ENCODE measurements around the gene NPBWR2.

Gene NPBWR2

GRCh38 chr20:64057628-64058498 is 49.5 kb downstream of the NPBWR2 start:
- H3K36me3 Mint-ChIP-seq: no peaks in the 10 kb centered on the region
- peaks cover 35% of the 10 kb centered on the region for H3K4me1 Mint-ChIP-seq
- peak overlapping the region; percentile 50 for H3K4me3 Mint-ChIP-seq
- peak; percentile 75 for ATAC-seq
- peaks cover 35% of the 10 kb centered on the region for H3K27me3 Mint-ChIP-seq
- H3K9me3 Mint-ChIP-seq: no peaks in the 10 kb centered on the region
- H3K27ac Mint-ChIP-seq: peak overlapping the region; percentile 27

GRCh38 chr20:64056889-64057627 is 50.3 kb downstream of the NPBWR2 start:
- no peaks in the 10 kb centered on the region for H3K9me3 Mint-ChIP-seq
- no peaks in the 10 kb centered on the region for H3K36me3 Mint-ChIP-seq
- peak overlapping the region; percentile 50 for H3K4me3 Mint-ChIP-seq
- peaks cover 41% of the 10 kb centered on the region for H3K27me3 Mint-ChIP-seq
- no peak for ATAC-seq
- H3K27ac Mint-ChIP-seq: peak overlapping the region; percentile 27
- peaks cover 35% of the 10 kb centered on the region for H3K4me1 Mint-ChIP-seq

GRCh38 chr20:64056639-64056888 is 50.8 kb downstream of the NPBWR2 start:
- H3K4me1 Mint-ChIP-seq: peaks cover 35% of the 10 kb centered on the region
- H3K36me3 Mint-ChIP-seq: no peaks in the 10 kb centered on the region
- H3K9me3 Mint-ChIP-seq: no peaks in the 10 kb centered on the region
- ATAC-seq: no peak
- H3K4me3 Mint-ChIP-seq: no peak overlapping the region
- H3K27me3 Mint-ChIP-seq: peaks cover 46% of the 10 kb centered on the region
- H3K27ac Mint-ChIP-seq: no peak overlapping the region

- H3K27ac Mint-ChIP-seq: no peak overlapping the region
- H3K27me3 Mint-ChIP-seq: peaks cover 51% of the 10 kb centered on the region
- H3K36me3 Mint-ChIP-seq: no peaks in the 10 kb centered on the region
- no peak overlapping the region for H3K4me3 Mint-ChIP-seq
- ATAC-seq: no peak
- H3K9me3 Mint-ChIP-seq: no peaks in the 10 kb centered on the region
- H3K4me1 Mint-ChIP-seq: peaks cover 35% of the 10 kb centered on the region
These were observed 51.3 kb downstream of the NPBWR2 start for GRCh38 chr20:64055893-64056638.

GRCh38 chr20:64055396-64055892 is 51.9 kb downstream of the NPBWR2 start:
- Mint-ChIP-seq H3K36me3 (no peaks in the 10 kb centered on the region), H3K27ac (no peak overlapping the region), H3K27me3 (peaks cover 57% of the 10 kb centered on the region), H3K9me3 (no peaks in the 10 kb centered on the region), H3K4me1 (peaks cover 35% of the 10 kb centered on the region), H3K4me3 (no peak overlapping the region)
- no peak for ATAC-seq

- no peaks in the 10 kb centered on the region for H3K36me3 Mint-ChIP-seq
- no peak for ATAC-seq
- H3K9me3 Mint-ChIP-seq: no peaks in the 10 kb centered on the region
- H3K4me1 Mint-ChIP-seq: peaks cover 40% of the 10 kb centered on the region
- no peak overlapping the region for H3K27ac Mint-ChIP-seq
- peaks cover 65% of the 10 kb centered on the region for H3K27me3 Mint-ChIP-seq
- no peak overlapping the region for H3K4me3 Mint-ChIP-seq
These were observed 53.3 kb downstream of the NPBWR2 start for GRCh38 chr20:64053841-64054661.

All from stimulated activated memory B cell treated with anti-CD40 and anti-IgM and Interleukin-4, amounts not matched to agents 10 μg/mL and 1 μg/mL and 100 μg/mL, for 72 hours (primary cell).